HG03135 (cell line): ENCODE data around the gene LCOR.
"Not testable (repeated sequence)": the region's sequence is repeated elsewhere in the genome, so short reads cannot be mapped to it uniquely, and the experiment has no call there.

Experiments used
- ATAC-seq: cut with Tn5 transposase; IDR thresholded peaks from one replicate; pipeline ENCODE4 v1.9.1; 2021; ENCODE audit warnings: mild to moderate bottlenecking, moderate library complexity; ENCODE audit not compliant: unreplicated experiment

Gene LCOR

DNA sequence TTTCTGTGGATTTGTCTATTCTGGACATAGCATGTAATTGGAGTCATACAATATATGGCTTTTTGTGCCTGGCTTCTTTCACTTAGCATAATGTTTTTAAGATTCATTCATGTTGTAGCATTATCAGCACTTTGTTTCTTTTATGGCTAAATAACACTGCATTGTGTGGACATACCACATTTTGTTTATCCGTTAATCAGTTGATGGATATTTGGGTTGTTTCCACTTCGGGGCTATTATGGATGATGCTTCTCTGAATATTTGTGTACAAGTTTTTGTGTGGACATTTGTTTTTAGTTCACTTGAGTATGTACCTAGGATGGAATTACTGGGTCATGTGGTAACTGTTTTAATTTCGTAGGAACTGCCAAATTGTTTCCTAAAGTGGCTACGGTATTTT is 6.4 kb downstream of the LCOR start:
- no peak for ATAC-seq

DNA sequence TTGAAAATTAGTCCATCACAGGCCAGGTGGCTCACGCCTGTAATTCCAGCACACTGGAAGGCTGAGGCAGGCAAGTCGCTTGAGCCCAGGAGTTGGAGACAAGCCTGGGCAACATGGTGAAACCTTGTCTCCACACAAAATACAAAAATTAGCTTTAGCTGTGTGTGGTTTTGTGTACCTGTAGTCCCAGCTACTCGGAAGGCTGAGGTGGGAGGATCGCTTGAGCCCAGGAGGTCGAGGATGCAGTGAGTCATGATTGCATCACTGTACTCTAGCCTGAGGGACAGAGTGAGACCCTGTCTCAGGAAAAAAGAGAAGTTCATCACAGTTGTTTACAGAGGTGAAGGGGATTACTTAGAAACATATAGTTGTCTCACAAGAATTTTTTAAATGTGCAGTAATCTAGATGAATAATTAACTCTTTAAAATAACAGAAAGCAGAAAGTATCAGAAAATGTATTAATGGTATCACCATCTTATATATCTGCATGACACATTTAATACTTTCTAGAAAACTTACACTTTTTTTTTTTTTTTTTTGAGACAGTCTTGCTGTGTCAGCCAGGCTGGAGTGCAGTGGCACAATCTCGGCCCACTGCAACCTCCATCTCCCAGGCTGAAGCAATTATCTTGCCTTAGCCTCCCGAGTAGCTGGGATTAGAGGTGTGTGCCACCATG is 8.9 kb downstream of the LCOR start:
- ATAC-seq: no peak

DNA sequence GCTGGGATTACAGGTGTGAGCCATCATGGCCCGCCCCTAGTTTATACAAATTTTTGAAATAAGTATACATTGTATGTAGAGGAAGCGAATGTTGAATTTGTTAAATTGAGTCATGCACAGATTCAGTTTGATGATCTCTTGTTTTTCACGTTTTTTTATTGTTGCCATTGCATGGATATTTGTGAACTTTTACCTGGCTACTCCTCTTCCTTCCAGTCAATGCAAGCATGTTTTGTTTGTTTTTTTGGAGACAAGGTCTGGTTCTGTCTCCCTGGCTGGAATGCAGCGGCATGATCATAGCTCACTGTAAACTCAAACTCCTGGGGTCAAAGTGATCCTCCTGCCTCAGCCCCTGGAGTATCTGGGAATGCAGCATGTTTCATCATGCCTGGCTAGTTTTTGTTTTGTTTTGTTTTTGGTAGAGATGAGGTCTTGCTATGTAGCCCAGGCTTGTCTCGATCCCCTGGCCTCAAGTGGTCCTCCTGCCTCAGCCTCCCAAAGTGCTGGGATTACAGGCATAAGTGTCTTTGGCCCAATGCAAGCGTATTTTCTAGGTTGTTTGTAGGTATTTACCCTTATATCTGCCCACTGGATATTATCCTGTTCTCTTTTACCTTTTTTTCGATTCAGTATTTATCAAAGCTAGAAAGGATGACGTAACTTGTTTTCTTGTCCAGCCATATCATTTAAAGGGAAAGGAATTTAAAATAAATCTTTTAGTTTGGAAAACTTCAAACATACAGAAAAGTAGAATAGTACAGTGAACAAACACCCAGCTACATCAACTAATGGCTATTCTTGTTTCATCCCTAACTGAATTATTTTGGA is 11.0 kb downstream of the LCOR start:
- no peak for ATAC-seq

DNA sequence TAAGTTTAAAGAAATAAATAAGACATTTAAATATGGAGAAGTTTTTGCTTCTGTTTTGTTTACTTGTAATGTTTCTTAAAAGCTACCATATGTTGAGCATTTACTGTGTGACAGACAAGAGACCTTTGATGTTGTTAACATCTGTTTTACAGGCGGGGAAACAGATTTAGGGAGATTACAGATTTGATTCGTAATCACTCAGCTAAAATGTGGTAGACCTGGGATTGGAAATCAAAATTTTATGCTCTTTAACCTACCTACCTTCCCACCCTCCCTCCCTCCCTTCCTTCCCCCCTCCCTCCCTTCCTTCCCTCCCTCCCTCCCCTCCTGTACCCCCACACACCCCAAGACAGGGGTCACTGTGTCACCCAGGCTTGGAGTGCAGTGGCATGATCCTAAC is 11.7 kb downstream of the LCOR start:
- no peak for ATAC-seq

DNA sequence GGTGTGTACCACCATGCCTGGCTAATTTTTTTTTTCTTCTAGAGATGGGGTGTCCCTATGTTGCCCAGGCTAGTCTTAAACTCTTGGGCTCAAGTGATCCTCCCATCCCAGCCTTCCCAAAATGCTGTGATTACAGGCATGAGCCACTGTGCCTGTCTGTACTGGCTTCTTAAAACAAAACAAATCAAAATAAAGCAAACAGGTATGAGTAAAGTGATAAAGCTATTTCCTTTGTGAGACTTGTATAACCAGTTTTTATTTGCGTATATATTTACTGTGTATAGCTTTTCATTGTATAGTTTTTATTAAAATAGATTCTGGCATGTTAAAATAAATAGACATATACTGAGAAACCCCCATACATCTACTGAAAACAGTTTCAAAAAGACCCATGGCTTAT is 14.3 kb downstream of the LCOR start:
- no peak for ATAC-seq

DNA sequence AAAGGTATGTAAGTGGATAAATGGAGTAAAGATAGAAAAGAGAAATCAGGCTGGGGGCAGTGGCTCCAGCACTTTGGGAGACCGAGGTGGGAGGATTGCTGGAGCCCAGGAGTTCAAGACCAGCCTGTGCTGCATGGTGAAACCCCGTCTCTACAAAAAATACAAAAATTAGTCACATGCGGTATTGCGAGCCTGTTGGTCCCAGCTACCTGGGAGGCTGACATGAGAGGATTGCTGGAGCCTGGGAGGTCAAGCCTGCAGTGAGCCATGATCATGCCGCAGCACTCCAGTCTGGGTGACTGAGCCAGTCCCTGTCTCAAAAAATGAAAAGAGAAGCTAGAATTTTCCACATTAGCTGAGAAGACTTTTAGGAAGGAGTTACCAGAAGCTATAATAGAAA is 14.8 kb downstream of the LCOR start:
- no peak for ATAC-seq

DNA sequence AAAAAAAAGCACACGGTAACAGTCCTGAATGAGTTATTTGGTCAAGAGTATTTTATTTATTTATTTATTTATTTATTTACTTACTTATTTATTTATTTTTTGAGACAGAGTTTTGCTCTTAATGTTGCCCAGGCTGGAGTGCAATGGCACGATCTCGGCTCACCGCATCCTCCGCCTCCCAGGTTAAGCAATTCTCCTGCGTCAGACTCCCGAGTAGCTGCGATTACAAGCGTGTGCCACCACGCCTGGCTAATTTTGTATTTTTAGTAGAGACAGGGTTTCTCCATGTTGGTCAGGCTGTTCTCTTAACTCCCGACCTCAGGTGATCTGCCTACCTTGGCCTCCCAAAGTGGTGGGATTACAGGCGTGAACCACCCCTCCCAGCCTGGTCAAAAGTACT is 15.3 kb downstream of the LCOR start:
- not testable (repeated sequence) for ATAC-seq

DNA sequence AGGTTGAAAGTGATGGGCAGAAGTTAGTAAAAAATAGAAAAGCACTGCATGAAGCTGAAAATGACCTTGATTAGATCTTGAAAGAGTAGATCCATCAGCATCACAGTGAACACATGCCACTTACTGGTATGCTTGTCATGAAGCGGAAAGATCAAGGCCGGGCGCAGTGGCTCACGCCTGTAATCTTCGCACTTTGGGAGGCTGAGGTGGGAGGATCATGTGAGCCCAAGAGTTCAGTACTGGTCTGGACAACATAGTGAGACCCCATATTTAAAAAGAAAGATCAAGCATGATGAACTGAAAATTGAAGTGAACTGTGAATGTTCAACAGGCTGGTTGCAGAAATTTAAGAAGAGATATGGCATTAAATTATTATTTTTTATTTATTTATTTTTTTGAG is 18.0 kb downstream of the LCOR start:
- no peak for ATAC-seq

DNA sequence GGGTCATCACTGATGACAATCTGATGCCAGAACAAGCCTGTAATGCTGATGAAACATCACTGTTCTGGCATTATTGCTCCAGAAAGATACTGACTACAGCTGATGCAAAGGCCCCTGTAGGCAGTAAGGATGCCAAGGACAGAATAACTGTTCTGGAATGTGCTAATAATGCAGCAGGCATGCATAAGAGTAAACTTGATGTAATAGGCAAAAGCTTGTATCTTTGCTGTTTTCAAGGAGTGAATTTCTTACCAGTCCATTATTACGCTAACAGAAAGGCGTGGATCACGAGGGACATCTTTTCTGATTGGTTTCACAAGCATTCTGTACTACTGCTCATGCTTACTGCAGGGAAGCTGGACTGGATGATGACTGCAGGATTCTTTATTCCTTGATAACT is 18.7 kb downstream of the LCOR start:
- ATAC-seq: no peak

DNA sequence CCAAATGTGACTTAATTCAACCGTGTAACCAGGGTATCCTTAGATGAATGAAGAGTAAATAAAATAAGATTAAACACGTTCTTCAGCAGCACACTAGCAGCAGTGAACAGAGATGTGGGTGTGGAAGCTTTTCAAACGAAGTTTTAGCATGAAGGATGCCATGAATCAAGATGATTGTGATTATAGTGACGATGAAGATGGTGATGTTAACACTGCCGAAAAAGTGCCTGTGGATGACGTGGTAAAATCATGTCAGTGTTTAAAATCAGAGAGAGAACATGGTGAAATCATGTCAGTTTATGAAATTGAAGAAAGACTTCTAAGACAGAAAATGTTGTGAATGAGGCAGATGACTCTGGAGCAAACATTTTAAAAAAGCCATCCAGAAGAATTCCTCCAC is 19.2 kb downstream of the LCOR start:
- ATAC-seq: no peak

DNA sequence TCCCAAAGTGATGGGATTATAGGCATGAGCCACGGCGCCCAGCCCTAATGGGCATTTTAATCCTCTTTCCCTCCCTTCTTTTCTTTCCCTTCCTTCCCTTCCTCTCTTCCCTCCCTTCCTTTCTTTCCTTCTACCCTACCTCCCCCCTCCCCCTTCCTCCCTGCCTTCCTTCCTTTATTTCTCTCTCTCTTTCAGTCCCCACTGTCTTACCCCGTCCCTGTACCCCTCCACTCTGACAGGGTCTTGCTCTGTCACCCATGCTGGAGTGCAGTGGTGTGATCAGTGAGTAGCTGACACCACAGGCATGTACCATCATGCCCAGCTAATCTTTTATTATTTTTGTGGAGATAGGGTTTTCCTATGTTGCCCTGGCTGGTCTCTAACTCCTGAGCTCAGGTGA is 24.2 kb downstream of the LCOR start:
- no peak for ATAC-seq

DNA sequence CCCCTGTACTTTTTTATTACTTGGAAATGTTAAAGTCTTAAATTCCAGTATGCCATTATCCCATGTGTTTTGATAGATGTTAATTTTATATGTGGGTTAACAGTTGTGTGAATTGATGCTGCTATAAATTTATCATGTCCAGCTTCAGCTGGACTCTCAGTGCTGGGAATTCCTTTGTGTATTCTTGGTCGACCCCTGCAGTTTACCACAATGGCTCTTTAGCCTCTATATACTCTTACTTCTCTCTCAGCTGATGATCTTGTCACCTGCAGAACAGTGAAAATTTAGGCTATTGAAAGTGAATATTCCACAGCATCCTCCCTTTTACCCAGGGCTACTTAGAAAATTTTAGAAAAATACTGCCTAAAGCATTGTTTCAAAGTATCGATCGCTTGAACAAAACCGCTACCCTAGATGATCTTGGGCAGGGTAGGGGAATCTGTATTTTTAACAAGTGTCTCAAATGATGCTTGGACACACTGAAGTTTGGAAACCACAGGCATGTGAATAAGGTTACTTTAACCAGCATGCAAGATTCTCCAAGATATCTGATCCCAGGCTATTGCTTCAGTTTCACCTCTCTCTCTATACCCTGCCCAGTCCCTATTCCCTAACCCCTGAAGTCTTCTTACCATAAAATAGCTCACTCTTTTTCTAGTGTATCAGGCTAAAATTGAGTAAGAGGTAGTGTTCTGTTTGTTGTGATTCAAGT is 25.4 kb downstream of the LCOR start:
- no peak for ATAC-seq

DNA sequence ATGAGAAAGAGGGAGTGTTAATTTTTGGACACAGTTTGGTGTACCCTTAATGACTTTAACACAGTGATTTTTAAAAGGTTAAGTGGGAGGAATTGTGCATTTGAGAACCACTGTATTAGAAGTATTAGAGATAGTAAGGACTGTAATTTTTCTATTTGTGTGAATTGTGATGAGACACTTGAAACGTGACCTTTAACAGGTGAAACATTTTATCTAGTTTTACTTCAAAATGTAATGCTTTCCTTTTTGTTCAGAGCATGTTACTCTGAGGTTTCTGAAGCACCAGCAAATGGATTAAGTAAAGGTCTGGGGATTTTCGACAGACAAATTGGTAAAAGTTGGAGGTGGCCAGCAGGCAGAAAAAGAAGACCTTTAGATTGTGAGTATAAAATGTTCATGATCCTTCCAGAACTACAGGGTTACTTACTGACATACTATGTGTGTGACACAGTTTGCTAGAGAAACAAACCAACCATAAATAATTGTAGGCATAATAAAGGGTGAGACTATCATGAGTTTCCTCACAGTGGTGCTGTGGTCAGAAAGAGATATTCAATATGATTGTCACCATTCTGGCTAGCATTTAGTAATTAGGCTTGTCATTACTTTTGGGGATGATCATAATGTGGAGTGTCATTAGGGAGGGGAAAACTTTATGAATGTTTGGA is 26.1 kb downstream of the LCOR start:
- no peak for ATAC-seq

DNA sequence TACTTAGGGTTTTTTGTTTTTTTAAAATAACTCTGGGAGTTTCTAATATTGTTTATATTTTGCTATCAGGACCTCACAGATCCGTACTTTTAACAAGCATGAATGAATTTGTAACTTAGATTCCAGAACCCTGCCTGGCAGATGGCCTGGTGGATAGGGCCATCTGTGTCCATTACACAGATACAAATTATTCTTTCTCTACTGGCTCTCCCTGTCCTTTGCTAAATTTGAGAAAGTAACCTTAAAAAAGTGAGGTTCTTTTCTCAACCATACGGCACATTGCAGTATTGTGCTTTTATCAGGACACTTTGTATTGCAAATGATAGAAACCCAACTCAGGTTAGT is 26.6 kb downstream of the LCOR start:
- no peak for ATAC-seq

DNA sequence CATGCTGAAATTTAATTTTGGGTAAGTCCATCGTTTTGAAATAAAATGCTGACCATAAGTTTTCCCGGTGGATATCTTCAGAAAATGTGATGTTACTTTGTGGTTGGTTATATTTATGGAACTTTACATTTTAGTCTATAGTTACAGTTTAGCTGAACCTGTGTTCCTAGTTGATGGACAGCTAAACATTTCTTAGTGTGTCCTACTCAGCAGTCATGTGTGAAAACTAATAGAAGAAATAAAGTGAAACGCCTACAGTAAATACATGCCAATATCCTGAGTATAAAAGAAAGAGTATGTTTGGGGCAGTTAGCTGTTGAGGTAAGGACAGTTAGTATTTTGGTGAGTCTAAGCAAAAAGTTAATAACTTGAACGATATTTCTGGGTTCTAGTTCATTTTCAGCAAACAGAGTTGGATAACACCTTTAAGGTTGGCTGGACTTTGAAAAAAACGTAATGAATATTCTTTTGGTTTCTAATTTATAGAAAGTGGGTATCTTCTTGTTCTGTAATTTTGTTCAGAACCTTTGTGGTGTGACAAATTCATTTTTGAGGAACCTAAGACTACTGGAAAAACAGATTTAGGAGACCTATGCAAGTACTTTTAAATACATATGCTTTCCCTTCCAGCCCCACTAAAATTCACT is 28.7 kb downstream of the LCOR start:
- ATAC-seq: no peak

DNA sequence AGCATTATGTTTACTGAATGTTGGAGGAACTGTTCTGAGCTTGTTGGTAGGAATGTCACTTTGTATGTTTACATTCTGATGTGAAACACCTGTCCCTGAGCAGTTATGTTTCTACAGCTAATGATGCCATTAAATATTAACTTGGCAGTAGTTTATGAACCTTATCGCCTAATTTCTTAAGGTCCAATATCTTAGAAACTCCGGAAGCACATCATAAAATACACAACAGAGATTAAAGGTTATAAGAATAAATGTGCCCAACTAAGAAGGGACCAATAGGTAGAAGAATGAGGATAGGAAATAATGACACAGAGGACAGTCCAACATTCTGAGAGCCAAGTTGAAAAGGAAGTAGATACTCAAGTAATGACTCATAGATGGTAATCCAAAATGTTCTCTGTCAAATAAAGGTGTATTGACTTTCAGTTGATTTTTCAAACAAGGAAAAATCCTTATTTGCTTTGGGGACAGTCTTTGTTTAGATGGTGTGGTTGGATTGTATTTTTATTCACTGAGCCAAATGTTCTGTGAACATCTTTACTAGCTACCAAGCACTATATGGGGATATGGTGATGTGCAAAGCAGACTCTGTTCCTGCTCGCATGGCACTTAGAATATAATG is 31.9 kb downstream of the LCOR start:
- ATAC-seq: peak; percentile 75

DNA sequence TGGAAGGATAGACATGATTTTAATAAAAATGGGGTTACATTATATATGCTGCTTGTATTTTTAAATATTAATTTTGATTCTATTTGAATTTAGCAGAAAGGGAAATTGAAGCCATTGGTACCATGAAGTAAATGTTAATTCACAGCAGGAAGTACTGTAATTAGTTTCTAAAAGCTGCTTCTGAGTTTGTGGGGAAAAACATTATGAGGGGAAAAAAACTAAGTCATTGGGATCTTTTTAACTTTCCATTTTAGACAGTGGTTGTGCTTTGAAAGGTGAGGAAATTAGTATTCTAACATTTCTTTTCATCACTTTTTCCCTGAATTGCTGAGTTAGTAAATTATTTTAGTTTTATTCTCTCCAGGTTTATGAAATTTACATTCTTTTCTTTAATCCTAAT is 41.0 kb downstream of the LCOR start:
- ATAC-seq: no peak

DNA sequence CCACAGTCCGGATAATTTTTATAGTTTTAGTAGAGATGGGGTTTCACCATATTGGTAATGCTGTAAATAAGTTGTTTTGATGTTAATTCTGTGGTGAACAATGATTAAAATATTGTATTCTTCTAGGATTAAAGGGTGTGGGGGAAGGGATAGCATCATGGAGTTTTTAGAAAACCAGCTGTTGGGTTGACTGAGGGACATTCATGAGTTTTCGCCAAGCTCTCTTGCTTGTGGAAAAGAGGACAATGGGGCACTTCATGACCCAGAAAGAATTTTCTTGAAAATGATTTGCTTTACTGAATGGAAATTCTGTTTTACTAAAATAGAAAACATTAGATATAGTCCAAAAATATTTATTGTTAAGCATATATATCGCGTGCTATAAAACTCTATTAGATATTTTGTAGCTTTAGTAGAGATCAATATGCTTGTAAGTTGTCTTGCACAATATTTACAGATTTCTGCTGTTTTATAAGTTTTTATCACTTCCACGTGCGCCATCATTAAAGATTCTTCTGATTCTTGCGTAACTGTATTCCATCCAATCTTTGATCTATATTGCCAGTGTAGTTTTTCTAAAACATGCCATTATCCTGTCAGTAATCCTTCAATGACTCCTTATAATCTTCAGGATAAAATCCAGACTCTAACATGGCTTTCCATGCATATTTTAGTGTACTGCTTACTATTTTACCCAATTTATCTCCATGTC is 41.8 kb downstream of the LCOR start:
- no peak for ATAC-seq

DNA sequence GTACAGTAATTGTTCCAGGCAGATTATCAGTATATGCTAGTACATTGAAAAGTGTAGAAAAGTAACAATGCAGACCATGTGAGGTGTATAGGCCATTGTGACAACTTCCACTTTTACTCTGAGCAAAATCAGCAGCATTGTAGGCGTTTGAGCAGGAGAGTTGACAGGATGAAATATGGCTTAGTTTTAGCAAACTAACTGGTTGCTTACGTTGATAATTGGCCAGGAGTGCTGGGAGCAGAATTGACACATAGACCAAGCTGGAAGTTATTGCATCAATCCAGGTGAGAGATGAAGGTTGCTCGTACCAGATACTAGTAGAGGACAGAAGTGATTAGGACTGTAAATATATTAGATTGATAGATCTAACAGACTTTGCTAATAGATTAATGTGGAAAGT is 46.0 kb downstream of the LCOR start:
- no peak for ATAC-seq

DNA sequence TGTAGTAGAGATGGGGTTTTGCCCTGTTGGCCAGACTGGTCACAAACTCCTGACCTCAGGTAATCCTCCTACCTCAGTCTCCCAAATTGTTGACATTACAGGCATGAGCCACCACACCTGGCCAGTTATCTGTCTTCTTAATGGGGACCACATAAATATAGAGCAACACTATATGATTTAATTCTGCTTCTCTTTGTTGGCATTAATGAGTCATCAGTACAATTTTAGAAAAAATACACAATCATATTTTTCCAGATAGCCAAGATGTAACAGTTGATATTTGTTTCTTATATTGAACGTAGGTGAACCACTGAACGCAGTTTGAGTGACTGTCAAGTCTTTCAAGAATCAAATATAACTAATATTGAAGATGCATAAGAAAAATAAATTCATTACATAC is 48.5 kb downstream of the LCOR start:
- ATAC-seq: no peak
